Measurements from ENCODE around the gene MED15.
"Not testable (repeated sequence)": the region's sequence is repeated elsewhere in the genome, so short reads cannot be mapped to it uniquely, and the experiment has no call there.

The MED15 gene

DNA sequence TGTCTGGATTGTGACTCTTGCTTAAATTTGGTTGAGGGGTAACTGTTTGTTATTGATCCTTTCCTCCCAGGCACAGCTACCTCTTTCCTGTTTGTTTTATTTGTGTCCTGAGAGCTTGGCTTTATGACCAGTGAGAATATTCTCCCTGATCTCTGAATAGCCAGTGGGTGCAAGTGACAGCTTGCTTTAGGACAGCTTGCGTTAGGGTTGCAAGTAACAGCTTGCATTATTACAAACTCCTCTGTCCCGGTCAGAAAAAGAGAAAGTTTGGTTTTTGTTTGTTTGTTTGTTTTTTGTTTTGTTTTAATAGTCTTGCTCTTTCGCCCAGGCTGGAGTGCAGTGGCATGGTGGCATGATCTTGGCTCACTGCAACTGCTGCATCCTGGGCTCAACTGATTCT is 8.5 kb upstream of the MED15 start:
- H3F3A ChIP-seq (ENCODE audit: low read depth): no peaks in the 10 kb centered on the region
- H3K36me3 ChIP-seq (ENCODE audit: insufficient read depth, low read length): no peaks in the 10 kb centered on the region
- peaks cover 6% of the 10 kb centered on the region for H4K20me1 ChIP-seq (ENCODE audit: insufficient read depth, low read length, poor library complexity, severe bottlenecking)
- H3K4me2 ChIP-seq (ENCODE audit: low read depth, low read length, poor library complexity, severe bottlenecking): no peak overlapping the region
- no peak overlapping the region for H3K9ac ChIP-seq (ENCODE audit: low read depth, low read length, poor library complexity, severe bottlenecking)
- peaks cover 9% of the 10 kb centered on the region for H3K4me1 ChIP-seq (ENCODE audit: insufficient read depth, low read length, poor library complexity, severe bottlenecking)
- no peaks in the 10 kb centered on the region for H3K27me3 ChIP-seq (ENCODE audit: insufficient read depth, low read length, poor library complexity, severe bottlenecking)
- peaks cover 14% of the 10 kb centered on the region for H3K79me2 ChIP-seq (ENCODE audit: insufficient read depth, low read length)
- no peak overlapping the region for H3K4me3 ChIP-seq (ENCODE audit: low read length, poor library complexity, severe bottlenecking)
- no peak overlapping the region for H2AFZ ChIP-seq (ENCODE audit: low read length)
- TF ChIP-seq EZH2phosphoT487 (IDR thresholded peaks at IDR 0.05; ENCODE audit: borderline replicate concordance): no peak
- TF ChIP-seq, protein P1, sequence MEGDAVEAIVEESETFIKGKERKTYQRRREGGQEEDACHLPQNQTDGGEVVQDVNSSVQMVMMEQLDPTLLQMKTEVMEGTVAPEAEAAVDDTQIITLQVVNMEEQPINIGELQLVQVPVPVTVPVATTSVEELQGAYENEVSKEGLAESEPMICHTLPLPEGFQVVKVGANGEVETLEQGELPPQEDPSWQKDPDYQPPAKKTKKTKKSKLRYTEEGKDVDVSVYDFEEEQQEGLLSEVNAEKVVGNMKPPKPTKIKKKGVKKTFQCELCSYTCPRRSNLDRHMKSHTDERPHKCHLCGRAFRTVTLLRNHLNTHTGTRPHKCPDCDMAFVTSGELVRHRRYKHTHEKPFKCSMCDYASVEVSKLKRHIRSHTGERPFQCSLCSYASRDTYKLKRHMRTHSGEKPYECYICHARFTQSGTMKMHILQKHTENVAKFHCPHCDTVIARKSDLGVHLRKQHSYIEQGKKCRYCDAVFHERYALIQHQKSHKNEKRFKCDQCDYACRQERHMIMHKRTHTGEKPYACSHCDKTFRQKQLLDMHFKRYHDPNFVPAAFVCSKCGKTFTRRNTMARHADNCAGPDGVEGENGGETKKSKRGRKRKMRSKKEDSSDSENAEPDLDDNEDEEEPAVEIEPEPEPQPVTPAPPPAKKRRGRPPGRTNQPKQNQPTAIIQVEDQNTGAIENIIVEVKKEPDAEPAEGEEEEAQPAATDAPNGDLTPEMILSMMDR (conservative IDR thresholded peaks at IDR 0.05; ENCODE audit: low read length): no peak
- H3K9me2 ChIP-seq (replicated peaks; ENCODE audit: low read depth, low read length): no peaks in the 10 kb centered on the region
- H3K9me3 ChIP-seq (ENCODE audit: insufficient read depth, low read depth, low read length): no peaks in the 10 kb centered on the region

DNA sequence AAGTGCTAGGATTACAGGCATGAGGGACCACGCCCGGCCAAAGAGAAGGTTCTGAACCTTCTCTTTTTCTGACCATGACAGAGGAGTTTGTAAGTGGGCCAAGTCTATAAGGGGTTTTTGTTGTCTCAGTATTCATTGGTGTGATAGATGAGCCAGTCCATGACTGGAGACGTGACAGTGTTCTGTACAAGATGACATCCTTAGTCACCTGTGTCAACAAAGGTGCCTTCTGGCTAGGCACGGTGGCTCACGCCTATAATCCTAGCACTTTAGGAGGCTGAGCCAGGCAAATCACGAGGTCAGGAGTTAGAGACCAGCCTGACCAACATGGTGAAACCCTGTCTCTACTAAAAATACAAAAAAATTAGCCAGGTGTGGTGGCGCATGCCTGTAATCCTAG is 7.6 kb upstream of the MED15 start:
- peaks cover 4% of the 10 kb centered on the region for H4K20me1 ChIP-seq (ENCODE audit: insufficient read depth, low read length, poor library complexity, severe bottlenecking)
- H3K9me2 ChIP-seq (replicated peaks; ENCODE audit: low read depth, low read length): no peaks in the 10 kb centered on the region
- TF ChIP-seq EZH2phosphoT487 (IDR thresholded peaks at IDR 0.05; ENCODE audit: borderline replicate concordance): no peak
- TF ChIP-seq, protein P1 (conservative IDR thresholded peaks at IDR 0.05; ENCODE audit: low read length): no peak
- no peak overlapping the region for H3K4me3 ChIP-seq (ENCODE audit: low read length, poor library complexity, severe bottlenecking)
- no peak overlapping the region for H2AFZ ChIP-seq (ENCODE audit: low read length)
- H3K27me3 ChIP-seq (ENCODE audit: insufficient read depth, low read length, poor library complexity, severe bottlenecking): no peaks in the 10 kb centered on the region
- H3K36me3 ChIP-seq (ENCODE audit: insufficient read depth, low read length): no peaks in the 10 kb centered on the region
- H3F3A ChIP-seq (ENCODE audit: low read depth): no peaks in the 10 kb centered on the region
- H3K79me2 ChIP-seq (ENCODE audit: insufficient read depth, low read length): peaks cover 5% of the 10 kb centered on the region
- H3K4me2 ChIP-seq (ENCODE audit: low read depth, low read length, poor library complexity, severe bottlenecking): no peak overlapping the region
- H3K9ac ChIP-seq (ENCODE audit: low read depth, low read length, poor library complexity, severe bottlenecking): no peak overlapping the region
- H3K9me3 ChIP-seq (ENCODE audit: insufficient read depth, low read depth, low read length): no peaks in the 10 kb centered on the region
- H3K4me1 ChIP-seq (ENCODE audit: insufficient read depth, low read length, poor library complexity, severe bottlenecking): peaks cover 5% of the 10 kb centered on the region

DNA sequence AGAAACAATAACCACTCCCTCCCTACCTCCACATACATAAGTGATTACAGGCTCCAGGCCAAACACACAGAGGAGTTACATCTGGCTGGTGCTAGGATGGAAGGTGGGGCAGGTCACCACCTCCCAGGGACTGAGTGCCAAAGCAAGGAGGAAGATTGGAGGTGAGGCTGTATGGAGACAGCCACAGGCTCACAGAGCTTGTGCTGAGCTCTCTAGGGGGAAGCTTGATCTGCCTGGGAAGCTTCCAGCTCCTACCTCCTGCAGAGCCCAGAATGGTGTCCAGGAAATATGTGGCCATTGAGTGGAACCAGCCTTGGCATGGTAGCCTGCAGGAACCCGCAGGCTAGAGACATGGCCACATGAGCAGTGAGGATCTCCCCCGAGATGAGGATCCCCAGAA is 3.6 kb upstream of the MED15 start:
- Histone ChIP-seq H4K20me1 (ENCODE audit: insufficient read depth, low read length, poor library complexity, severe bottlenecking) (peaks cover 8% of the 10 kb centered on the region), H3K4me2 (ENCODE audit: low read depth, low read length, poor library complexity, severe bottlenecking) (no peak overlapping the region), H3K9me2 (replicated peaks; ENCODE audit: low read depth, low read length) (no peaks in the 10 kb centered on the region), H3K36me3 (ENCODE audit: insufficient read depth, low read length) (no peaks in the 10 kb centered on the region), H3K4me1 (ENCODE audit: insufficient read depth, low read length, poor library complexity, severe bottlenecking) (no peaks in the 10 kb centered on the region), H3K4me3 (ENCODE audit: low read length, poor library complexity, severe bottlenecking) (no peak overlapping the region), H3K27me3 (ENCODE audit: insufficient read depth, low read length, poor library complexity, severe bottlenecking) (no peaks in the 10 kb centered on the region), H3F3A (ENCODE audit: low read depth) (no peaks in the 10 kb centered on the region), H2AFZ (ENCODE audit: low read length) (no peak overlapping the region), H3K79me2 (ENCODE audit: insufficient read depth, low read length) (peaks cover 15% of the 10 kb centered on the region), H3K9me3 (ENCODE audit: insufficient read depth, low read depth, low read length) (no peaks in the 10 kb centered on the region), H3K9ac (ENCODE audit: low read depth, low read length, poor library complexity, severe bottlenecking) (no peak overlapping the region)
- TF ChIP-seq, protein P1 (conservative IDR thresholded peaks at IDR 0.05; ENCODE audit: low read length): no peak
- TF ChIP-seq EZH2phosphoT487 (IDR thresholded peaks at IDR 0.05; ENCODE audit: borderline replicate concordance): no peak

DNA sequence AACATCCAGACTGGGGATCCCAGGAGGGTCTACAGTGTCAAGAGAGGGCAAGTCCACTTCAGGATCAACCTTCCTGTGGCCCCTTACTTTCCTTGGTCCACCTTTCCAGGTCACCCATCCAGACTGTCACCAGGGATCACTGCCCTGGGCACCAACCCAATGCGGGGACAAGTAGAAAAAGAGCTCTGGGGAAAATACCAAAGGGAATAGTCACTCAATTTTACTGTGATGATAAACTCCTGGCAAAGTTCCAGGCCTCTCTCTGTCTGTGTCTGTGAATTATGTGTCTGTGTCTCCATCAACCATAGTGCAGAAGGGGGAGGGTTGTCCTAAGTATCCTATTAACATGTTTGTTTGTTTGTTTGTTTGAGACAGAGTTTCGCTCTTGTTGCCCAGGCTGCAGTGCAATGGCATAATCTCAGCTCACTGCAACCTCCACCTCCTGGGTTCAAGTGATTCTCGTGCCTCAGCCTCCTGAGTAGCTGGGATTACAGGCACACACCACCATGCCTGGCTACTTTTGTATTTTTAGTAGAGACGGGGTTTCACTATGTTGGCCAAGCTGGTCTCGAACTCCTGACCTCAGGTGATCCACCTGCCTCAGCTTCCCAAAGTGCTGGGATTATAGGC is 3.0 kb upstream of the MED15 start:
- not testable (repeated sequence) for H3K9ac ChIP-seq (ENCODE audit: low read depth, low read length, poor library complexity, severe bottlenecking); H3K4me1 ChIP-seq (ENCODE audit: insufficient read depth, low read length, poor library complexity, severe bottlenecking); H2AFZ ChIP-seq (ENCODE audit: low read length); H3K4me2 ChIP-seq (ENCODE audit: low read depth, low read length, poor library complexity, severe bottlenecking); H3K27me3 ChIP-seq (ENCODE audit: insufficient read depth, low read length, poor library complexity, severe bottlenecking); H3K4me3 ChIP-seq (ENCODE audit: low read length, poor library complexity, severe bottlenecking); H3F3A ChIP-seq (ENCODE audit: low read depth); H3K9me2 ChIP-seq (replicated peaks; ENCODE audit: low read depth, low read length); H3K9me3 ChIP-seq (ENCODE audit: insufficient read depth, low read depth, low read length); H3K36me3 ChIP-seq (ENCODE audit: insufficient read depth, low read length)
- Histone ChIP-seq H4K20me1 (ENCODE audit: insufficient read depth, low read length, poor library complexity, severe bottlenecking) (peaks cover 14% of the 10 kb centered on the region), H3K79me2 (ENCODE audit: insufficient read depth, low read length) (peaks cover 21% of the 10 kb centered on the region)
